ENCODE measurements around the gene MYB.
"Not testable (repeated sequence)": the region's sequence is repeated elsewhere in the genome, so short reads cannot be mapped to it uniquely, and the experiment has no call there.

The MYB gene

DNA sequence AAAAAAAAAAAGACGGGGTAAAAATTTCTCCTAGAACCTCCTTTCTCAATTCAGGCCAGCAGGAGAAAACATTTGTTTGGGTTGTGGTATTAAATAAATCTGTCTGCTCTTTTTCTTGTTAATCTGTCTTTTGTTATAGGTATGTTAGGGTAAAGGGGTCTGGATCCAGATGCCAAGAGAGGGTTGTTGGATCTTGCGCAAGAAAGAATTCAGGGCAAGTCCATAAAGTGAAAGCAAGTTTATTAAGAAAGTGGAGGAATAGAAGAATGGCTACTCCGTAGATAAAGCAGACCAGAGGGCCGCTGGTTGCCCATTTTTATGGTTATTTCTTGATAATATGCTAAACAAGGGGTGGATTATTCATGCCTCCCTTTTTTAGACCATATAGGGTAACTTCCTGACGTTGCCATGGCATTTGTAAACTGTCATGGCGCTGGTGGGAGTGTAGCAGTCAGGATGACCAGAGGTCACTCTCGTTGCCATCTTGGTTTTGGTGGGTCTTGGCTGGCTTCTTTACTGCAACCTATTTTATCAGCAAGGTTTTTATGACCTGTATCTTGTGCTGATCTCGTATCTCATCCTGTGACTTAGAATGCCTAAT, 65.4 kb downstream of the MYB start:
- DNase-seq (ENCODE audit: low read depth in 1 of 2, low spot score in 1 of 2) = not testable (repeated sequence)

DNA sequence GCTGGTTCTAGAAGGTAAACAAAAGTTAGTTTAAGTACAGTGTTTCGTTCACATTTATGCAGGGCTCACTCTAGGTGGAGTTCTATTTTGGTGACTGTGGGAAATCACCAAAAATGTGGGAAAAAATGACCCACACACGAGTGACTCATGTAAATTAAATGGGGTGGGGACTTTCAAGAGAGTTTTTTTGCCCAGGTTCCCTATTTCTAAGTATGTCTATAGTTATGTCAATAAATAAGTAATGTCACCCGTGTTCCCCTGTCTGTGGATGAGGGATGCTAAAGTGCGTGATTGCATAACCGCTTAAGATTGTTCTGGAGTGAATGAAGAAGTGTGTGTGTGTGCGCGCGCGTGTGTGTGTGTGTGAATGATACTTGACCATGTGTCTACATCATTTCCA, 69.1 kb downstream of the MYB start:
- no peak for DNase-seq (ENCODE audit: low read depth in 1 of 2, low spot score in 1 of 2)

DNA sequence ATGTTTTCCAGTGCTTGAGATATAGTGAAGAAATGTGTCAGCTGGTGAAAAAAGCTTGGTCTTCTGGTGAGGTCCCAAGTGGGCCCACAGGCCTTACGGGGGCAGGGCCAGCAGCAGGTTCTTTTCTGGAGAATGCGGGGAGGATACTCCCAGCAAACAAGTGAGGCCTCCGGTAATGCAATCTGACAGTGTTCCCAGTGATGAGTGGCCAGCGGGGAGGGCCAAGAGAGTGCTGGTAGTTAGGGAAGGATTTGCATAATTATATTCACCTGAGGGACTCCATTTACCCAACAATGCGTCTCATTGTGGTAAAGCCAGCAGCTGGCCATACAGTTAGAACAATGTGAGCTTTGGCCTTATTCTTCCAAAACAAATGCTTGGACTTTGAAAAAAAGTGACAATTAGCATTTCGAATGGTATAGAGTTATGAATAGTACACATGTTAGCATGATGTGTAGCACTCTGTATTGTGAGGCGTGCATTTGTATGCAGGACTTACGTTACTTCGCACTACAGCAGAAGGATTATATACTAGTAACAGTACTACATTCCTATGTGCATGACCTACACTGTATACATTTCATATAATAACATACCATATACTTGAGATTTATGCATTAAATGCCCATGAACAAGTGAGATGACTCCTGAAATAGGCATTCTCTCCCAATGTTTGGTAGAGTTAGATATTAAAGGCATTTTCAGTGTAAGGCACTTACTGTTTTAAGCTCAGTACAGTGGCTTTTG, 69.8 kb downstream of the MYB start:
- no peak for DNase-seq (ENCODE audit: low read depth in 1 of 2, low spot score in 1 of 2)

DNA sequence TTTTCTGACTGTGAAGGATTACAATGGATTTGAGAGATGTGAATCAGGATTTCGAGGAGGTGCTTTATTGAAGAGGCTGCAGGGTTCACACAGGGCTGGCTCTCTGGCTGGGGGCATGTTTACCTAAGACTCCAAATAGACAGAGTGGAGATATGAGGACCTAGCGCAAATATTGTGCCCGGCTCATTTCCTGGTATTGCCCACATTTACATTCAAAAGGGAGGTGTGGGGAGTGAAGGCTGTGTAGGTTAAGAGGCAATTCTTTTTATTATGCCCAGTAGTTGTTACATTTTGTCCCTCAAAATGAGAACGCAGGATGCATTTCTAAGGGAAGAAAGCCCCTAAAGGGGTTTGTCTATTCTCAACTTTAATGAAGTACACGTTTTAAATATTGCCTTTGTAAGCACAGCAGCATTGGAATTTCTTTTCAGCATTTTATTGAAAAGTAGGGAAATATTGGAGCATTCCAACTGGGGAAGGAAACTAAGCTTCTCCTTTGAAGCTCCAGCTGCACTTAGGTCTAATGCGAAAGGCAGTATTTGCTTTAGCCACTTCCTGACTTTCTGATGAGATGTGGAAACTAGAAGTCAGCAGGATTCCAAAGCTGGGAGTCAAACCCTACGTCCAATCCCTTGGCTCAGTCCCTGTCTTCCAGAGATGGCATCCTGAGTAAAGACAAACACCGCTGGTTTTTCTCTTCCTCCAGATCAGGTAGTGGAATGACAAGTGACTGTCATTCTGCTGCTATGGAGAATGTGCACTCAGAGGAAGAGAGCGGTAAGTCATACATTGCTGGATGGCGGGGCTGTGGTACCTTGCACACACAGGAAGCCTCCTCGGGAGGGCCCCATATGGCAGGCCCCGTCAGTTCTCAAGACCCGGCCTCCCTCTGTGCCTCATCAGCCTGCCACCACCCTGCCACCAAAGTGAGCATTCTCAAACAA, 70.7 kb downstream of the MYB start:
- no peak for DNase-seq (ENCODE audit: low read depth in 1 of 2, low spot score in 1 of 2)

DNA sequence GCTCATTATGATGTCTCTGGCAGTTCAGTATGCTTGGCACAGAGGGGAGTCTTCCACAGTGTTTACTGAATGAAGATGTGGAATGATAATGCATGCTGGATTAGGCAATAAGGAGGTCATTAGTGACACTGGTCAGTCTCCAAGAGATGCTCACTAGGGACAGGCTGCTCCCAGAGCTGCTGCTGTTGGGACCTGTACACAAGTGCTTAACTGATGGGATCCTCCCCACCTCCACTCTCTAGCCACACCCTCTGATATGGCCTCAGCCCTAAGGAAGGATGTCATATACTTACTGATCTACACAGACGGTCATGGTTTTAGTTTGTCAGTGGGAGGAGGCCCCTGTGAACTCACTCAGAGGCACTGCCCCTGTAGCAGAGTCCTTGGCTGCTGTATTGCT, 73.4 kb downstream of the MYB start:
- DNase-seq (ENCODE audit: low read depth in 1 of 2, low spot score in 1 of 2) = no peak

DNA sequence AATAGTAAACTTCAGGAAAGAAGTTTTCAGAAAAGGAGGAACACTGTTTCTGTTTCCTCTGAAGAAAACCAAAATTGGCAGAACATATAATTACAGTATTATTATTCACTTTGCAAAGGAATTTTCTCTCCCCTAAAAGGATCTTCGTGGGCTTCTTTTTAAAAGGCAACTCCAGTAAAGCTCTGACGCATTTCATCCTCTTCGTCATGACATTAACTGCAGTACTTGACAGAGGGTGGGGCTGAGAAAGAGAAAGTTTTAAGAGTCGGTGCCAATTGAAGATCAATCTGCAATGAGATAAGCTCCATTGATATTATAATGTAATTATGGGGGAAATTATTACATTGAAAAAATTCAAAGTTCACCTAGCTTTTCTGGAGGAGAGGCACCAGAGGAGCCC, 75.8 kb downstream of the MYB start:
- no peak for DNase-seq (ENCODE audit: low read depth in 1 of 2, low spot score in 1 of 2)

DNA sequence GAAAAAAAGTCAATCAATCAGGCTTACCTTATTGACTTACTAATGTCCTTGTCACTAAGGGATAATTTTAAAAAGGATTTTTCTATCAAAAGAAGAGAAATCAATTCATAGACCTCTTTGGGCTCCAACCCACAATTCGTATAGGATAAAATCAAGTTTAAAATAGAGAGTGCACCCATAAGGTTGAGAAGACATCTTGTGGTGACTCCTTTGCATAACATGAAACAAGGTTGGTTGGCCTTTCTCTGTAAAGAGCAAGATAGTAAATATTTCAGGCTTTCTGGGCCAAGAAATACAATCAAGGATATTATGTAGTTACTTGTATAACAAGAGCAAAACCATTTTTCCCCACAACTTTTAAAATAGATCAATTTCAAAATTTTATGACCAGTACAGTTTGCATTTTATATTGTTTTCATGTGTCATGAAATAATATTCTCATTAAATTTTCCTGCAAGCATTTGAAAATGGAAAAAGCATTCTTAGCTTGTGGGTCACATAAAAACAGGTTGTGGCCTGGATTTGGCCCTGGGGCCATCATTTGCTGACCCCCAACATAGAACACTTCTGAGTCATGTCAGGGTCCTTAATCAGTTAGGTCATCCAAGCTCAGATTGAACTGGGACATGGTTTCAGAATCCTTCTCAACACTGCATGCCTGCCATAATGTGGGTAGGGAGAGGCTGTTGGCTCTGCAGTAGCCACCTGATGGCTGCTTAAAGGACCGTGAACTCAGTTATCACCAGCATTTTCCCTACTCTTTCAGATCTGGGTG, 76.7 kb downstream of the MYB start:
- no peak for DNase-seq (ENCODE audit: low read depth in 1 of 2, low spot score in 1 of 2)

DNA sequence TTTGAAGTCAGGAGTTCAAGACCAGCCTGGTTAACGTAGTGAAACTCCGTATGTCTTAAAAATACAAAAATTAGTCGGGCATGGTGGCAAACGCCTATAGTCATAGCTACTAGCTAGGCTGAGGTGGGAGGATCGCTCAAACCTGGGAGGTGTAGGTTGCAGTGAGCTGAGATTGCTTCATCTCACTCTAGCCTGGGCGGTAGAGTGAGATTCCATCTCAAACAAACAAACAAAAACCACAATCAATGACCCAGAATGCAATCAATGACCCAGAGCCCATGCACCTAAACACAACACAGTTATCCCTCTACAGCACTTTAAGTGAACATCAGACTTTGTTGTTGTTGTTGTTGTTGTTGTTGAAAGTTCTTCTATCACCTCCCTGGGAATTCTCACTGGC, 77.9 kb downstream of the MYB start:
- no peak for DNase-seq (ENCODE audit: low read depth in 1 of 2, low spot score in 1 of 2)

DNA sequence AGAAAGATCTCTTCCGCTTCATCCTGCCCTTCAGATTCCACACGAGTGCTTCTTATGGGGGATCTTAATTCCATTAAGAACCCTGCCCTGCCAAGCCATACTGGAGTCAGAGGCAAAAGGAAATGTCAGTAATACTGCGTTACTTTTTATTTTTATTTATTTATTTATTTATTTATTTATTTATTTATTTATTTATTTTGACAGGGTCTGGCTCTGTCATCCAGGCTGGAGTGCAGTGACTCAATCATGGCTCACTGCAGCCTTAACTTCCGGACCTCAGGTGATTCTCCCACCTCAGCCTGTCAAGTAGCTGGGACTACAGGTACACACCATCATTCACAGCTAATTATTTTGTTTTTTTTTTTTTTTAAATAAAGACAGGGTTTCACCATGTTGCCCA, 79.5 kb downstream of the MYB start:
- no peak for DNase-seq (ENCODE audit: low read depth in 1 of 2, low spot score in 1 of 2)

DNA sequence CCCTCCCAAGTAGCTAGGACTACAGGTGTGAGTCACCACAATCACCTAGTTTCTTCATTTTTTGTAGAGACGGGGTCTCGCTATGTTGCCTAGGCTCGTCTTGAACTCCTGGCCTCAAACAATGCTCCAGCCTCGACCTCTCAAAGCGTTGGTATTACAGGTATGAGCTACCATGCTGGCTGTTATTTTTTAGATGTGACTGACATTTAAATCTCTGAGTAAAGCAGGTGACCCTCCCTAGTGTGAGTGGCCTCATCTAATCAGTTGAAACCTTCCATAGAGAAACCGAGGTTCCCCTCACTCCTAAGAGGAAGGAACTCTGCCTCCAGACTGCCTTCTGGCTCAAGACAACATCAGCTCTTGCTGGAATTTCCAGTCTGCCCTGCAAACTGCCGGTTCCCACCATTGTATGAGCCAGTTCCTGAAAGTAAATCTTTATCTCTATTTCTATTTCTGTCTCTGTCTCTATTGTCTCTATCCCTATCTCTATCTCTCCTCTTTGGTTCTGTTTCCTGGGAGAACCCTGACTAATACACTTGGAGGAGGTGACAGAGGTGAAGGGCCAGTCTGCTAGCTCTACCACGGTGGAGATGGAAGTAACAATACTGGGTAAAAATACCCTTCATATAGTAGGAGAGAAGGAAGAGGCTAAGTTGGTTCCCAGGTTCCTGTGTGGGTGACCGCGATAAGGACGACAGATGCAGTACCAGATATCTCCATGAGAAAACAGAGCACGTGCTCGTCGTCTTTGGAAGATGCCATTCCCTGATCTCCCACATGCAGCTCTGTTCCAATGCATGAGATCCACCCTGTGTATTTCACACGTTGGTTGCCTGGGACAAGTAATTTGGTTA, 81.0 kb downstream of the MYB start:
- DNase-seq (ENCODE audit: low read depth in 1 of 2, low spot score in 1 of 2) = no peak

DNA sequence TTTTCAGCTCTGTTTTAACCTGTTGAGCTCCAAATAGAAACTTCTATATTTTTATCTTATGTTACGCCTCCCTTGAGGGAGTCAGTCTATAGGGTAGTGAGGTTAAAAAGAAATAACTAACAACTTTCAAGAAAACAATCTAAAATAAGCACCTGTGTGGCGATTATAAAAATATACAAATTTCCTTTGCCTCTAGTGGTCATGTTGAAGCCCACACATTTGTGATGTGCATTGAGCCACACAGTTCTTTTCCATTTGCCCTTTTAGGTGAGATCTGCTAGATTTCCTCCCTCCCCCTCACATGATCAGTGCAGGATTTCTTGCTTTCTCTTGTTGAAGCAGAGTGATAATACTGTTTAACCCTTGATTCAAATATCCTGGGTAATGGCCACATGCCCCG, 84.2 kb downstream of the MYB start:
- no peak for DNase-seq (ENCODE audit: low read depth in 1 of 2, low spot score in 1 of 2)

DNA sequence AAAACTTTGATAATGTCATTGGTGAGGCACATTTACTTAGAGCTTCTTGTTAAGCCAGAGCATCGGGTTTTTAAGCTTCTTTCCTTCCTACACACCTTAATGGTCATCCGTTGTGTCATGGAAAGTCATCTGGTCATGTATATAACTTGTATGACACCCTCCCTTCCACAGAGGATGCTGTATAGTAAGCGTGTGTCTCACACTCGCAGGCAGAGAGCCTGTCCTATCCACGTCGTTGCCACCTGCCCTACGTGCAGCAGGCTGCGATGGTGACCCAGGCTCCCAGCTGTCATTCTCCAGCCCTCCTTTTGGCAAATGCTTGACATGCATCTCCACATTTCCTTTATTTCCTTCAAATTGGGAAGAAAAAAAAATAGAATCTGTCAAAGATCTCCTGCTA, 85.6 kb downstream of the MYB start:
- DNase-seq (ENCODE audit: low read depth in 1 of 2, low spot score in 1 of 2) = no peak

DNA sequence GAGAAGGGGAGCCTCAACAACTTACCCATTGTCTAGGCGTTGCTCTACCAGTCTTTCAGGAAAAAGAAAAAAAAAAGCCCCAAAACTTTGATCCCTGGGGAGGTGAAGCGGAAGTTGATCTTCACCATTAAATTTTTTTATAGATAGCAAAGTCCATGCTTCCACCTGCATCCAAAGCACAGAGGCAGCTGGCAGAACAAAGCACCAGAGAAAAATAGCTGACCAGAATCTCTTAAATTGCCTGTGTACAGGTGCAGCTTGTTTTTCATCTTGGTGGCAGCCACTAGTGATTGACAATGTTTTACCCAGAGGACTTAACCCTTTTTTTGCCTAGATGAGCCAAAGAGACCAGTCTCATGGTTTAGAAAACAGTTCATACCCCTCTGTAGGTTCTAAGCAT, 86.0 kb downstream of the MYB start:
- no peak for DNase-seq (ENCODE audit: low read depth in 1 of 2, low spot score in 1 of 2)

DNA sequence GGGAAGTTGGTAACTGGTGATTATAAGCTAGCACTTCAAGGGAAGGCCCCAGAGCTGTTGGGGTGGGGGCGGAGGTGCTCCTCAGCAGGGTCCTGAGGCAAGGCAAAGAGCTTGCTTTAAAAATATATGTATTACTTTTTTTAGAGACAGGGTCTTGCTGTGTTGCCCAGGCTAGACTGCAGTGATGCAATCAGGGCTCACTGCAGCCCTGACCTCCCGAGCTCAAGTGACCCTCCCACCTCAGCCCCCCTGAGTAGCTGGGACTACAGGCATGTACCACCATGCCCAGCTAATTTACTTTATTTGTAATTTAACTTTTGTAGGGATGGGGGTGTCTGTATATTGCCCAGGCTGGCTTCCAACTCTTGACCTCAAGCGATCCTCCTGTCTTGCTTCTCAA, 87.2 kb downstream of the MYB start:
- no peak for DNase-seq (ENCODE audit: low read depth in 1 of 2, low spot score in 1 of 2)

DNA sequence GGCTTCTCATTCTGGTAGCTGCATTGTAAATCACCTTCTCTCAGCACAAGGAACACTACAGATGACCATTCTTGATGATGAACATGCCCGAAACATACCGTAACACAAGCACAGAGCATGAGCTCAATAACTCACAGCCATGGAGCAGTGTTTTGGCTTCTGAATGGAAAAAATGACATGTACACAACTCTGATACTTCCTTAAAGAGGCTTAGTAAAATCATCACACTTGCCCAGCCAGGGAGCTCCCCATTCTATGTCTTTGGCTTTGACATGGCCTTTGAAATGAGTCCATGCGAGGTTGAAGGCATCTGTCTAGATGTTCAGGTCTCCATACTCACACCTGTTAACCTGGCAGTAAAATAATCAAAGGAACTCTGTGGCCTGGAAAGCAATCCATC, 87.6 kb downstream of the MYB start:
- no peak for DNase-seq (ENCODE audit: low read depth in 1 of 2, low spot score in 1 of 2)

All from activated CD4-positive, alpha-beta T cell treated with anti-CD3 and anti-CD28 coated beads, Interleukin-2, amount 50 U/mL, for 24 hours (primary cell).